GM19455 (cell line): Measurements from ENCODE around the gene EFS.

ENCODE experiments used
- ATAC-seq: cut with Tn5 transposase; IDR thresholded peaks from one replicate; pipeline ENCODE4 v1.9.1; 2021; ENCODE audit not compliant: unreplicated experiment

The EFS gene

DNA sequence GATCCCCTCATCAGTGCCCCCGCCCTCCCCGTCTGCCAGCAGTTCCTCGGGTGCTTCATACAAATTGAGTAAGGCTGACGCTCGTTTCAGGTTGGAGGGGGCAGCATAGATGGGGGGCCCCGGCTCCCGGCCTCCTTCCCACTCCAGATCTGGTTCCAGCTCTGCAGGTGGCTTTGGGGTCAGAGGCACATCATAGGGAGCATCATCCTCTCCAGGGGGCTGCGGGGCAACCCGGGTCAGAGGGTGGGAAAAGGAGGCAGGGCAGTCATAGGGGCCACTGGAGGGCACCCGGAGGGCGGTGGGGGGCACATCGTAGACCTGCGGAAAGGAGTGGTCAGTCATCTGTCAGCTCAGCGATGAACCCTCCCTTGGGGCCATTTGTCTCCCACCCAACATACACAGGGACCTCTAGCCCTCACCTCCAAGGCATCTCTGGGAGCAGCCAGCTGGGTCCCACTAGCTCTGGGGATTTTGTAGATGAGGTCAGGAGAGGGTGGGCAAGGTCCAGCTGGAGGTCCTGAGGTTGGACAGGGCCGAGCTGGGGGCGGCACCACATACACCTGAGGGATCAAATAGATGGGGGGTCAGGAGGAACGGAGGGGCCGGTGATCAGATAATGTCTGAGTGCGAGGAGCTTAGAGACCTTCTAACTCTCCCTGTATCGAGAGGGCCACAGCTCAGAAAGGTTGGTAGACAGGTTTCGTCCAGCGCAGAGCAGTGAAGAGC, 5.1 kb downstream of the EFS start:
- ATAC-seq = no peak

DNA sequence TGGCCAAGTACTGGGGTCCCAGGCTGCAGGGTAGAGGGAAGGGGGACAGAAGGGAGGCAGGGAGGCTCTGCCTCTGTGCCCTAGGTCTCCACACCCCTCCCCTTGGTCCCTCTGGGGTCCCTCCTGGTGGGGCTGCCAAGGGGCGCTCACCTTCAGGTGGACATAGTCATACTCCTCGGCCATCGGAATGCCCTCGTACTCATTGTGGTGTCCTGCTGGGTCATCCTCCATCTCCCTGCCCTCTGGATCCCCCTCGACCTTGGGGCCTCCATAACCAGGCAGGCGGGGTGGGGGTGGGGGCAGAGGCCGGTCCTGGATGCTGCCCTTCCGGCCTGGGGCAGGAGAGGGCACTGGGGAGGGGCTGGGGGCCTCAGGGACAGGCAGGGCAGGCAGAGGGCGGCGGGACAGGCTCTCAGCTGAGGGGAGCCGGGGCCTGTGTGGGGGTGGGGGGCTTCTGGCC, 5.8 kb downstream of the EFS start:
- ATAC-seq = no peak

DNA sequence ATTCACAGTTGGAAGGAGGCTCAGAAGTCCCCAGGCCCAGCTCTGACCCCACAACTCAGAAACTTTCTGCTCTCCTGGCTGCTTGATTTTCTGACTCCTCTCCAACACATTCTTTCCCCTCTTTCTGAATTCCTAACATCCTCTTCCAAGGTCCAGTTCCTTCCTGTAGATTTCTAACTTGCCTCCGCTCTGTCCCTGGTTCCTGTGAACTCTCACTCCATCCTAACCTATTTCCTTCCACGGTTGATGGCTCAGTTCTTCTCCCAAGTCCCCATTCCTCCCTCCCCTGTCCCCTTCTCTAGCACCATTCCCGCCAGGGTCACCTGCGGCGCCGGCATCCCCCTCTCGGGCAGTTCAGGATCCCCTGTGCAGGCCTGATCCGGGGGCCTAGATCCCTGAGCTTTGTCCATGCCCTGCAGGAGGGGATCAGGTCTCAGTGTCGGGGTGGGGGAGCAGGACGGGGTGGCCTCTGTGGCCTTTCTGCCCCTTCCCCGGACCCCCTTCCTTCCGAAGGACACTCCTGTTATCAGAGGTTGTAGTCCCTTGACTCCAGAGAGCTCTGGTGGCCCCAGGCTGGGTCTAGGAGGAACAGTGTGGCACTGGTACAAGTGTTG, 6.3 kb downstream of the EFS start:
- no peak for ATAC-seq

DNA sequence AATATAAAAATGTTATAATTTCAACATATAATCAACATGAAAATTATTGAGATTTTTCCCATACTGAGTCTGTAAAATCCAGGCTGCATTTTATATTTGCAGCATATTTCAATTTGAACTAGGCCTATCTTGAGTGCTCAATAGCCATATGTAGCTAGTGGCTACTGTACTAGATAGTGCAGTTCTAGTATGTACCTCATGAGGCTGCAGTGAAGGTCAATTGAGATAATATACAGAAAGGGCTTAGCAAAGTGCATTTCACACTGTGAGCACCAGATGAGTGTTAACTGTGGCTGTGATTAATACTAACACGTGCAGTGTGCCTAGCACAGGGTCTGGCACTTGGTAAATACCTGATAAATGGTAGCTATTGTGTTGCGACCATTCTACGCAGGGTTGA, 6.9 kb downstream of the EFS start:
- no peak for ATAC-seq

- ATAC-seq = no peak
Measured at GRCh38 chr14:23357261-23357660, 7.7 kb downstream of the EFS start.

GRCh38 chr14:23356662-23357061, 8.3 kb downstream of the EFS start:
- ATAC-seq = no peak

DNA sequence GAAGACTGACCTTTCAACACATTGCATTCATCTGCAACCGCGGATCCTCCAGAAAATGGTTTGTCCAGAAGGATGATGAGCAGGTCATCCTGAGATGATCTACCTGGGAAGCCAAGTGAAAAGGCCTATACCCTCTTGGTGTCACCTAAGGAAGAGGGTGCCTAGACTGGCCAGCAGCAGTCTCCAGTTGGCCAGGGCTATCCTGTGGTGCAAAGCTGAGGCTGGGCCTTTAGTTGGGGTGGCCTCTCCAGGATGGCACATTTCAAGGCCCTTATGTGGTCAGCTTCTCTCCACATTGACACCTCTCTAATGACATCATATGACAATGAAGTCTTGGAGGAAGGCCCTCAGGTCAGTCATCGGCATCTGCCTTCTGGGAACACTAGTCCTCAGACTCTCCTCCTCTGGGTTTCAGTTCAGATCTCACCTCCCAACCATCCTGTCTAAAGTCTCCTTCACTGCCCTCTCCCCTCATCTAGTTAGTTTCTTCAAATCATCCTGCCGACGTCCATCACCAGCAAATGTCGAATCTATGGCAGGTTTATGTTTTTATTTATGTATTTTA, 9.0 kb downstream of the EFS start:
- ATAC-seq = no peak

DNA sequence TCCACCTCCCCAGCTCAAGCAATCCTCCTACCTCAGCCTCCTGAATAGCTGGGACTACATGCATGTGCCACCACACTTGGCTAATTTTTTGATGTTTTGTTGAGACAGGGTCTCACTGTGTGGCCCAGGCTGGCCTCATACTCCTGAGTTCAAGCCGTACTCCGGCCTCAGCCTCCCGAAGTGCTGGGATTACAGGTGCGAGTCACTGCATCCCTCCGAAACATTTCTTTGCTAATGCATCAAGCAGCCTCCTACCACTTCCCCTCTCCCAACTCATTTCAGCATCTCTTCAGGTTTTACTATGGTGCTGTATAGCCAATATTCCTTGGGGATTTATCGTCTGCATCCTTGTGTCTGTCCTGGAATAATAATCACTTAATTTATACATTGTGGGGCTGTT, 10.0 kb downstream of the EFS start:
- ATAC-seq = no peak

GRCh38 chr14:23353433-23353780, 11.6 kb downstream of the EFS start:
- ATAC-seq = no peak

DNA sequence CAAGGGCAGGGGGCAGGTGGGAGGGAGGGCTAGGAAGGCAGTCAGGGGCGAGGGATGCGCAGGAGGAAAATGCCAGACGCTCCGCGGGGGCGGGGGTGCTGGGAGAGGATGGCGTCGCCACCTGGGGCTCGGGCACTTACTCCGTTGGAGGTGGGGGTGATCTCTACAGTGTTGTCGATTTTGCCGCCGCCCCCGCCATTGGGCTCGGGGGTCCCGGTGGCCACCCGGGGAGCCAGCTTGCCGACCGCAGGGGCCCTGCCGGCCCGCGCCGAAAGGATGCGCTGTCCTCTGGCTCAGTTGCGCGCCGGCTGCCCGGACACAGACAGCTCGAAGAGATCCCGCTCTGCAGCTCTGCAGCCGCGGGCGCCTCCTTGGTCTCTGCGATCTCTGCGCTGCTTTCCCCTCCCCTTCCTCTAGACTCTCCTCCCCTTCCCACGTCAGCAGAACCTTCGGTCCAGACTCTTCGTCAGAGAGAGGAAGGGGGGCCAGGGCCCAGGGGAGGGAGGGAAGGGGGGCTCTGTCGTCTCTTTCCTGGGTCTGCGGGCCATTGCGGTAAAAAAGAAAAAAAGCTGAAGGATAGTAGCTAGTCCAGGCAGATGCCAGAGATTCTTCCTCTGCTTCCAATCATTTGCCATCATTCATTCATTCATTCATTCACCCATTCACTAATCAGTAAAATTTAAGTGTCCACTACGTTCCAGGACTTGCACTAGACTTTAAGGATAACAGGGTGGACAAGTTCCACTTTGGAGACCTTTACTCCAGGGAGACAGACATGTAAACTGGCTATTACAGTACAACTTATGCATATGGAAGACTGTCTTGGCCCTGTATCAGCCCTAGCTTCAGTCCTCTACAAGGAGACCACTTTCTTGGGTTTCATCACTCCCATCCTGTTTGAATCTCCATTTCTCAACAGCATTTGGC, 12.2 kb downstream of the EFS start, which contains the start of gene SLC22A17:
TSS of gene SLC22A17 (minus strand) at position 382 of the 927 bp plus-strand sequence.
- no peak for ATAC-seq

- ATAC-seq = no peak
Measured at GRCh38 chr14:23351681-23352505, 13.1 kb downstream of the EFS start.

- ATAC-seq = no peak
Measured at GRCh38 chr14:23349156-23349845, 15.7 kb downstream of the EFS start.

GRCh38 chr14:23348297-23348655, 16.7 kb downstream of the EFS start:
- ATAC-seq = no peak

- ATAC-seq = no peak
Measured at GRCh38 chr14:23347406-23348296, 17.3 kb downstream of the EFS start.

DNA sequence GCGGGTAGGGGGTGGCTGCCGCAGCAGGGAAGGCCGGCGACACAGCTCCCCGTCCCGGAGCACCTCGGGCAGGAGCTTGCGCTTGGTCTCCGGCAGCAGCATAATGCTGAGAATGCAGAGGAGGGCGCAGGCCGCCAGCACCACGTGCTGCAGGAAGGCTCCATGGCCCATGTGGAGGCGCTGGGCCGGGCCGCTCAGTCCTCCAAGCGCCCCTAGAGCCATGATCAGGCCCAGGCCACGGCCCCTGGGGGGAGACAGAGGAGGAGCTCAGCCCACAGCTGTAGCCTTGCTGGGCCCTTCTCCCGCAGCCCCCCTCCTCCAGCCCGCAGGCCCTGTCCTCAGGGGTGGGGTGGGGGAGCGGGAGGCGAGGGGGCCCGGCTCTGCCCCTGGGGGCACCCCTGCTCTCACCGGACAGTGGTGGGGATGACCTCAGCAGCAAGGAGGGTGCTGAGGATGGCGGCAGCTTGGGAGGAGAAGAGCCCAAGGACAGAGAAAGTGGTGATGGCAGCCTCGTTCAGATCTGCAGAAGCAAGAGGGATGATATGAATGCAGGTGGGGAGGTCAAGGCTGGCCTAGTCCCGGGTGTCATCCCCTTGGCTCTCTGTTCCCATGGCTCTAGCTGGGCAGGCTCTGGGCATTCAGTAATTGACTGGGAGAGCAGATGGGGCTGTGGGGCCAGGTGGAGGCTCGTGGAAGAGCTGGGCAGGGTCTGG, 18.1 kb downstream of the EFS start:
- ATAC-seq = no peak

DNA sequence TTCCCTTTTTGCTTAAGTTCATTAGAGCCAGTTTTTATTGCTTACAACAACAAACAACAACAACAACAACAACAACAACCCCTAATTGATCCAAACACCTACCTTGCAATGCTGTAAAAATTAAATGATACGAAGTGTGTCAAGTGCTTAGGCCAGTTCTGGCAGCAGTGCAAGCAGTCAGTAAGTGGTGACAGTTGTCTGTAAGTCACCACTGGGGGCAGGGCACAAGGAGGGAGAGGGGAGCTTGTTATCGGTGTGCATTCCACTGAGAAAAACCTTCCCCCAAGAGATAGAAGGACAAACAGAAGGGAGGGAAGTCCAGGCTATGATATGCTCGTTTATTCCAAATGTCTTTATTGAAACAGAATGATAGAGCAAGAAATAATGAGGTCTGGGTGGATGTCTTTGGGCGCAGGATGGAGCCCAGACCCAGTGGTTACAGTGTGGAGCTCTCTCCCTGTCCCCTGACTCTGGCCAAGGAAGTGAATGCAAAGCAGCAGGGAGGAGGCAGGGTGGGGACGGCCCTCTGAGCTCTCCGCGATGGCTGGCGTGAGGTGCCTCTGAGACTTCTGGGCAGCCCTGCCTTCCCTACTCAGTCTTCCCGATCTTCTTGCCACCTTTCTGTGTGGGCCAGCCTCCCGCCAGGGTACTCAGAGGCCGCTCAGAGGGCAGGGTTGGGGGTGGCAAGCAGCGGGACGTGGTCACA, 18.8 kb downstream of the EFS start:
- no peak for ATAC-seq

GRCh38 chr14:23344481-23344880, 20.5 kb downstream of the EFS start:
- no peak for ATAC-seq
